Suprapubic skin (tissue), 4 donors: ENCODE results near the gene GTF2B. TPM values are rescaled to one million over a fixed set of nuclear protein-coding genes. Genes with fewer than 3 reads are reported as not detected.
"Not testable (repeated sequence)": the region's sequence is repeated elsewhere in the genome, so short reads cannot be mapped to it uniquely, and the experiment has no call there.

Source experiments
- DNase-seq, 2 donors: peaks; one replicate each; pipeline ENCODE4 v3.0.0-alpha.2; 2019; ENCODE audit warnings: low spot score in 2 of 2
- H3K27ac ChIP-seq: fragments of 200-600 bp; sonication (generic); one replicate; pipeline ENCODE4 v1.5.1; 2019
- H3K27me3 ChIP-seq: fragments of 200-600 bp; sonication (generic); one replicate; pipeline ENCODE4 v1.5.1; 2019
- H3K36me3 ChIP-seq: fragments of 200-600 bp; sonication (generic); one replicate; pipeline ENCODE4 v1.5.1; 2019
- H3K4me1 ChIP-seq: fragments of 200-600 bp; sonication (generic); one replicate; pipeline ENCODE4 v1.5.1; 2019
- H3K4me3 ChIP-seq: fragments of 200-600 bp; sonication (generic); one replicate; pipeline ENCODE4 v1.5.1; 2019; ENCODE audit warnings: mild to moderate bottlenecking
- H3K9me3 ChIP-seq: fragments of 200-600 bp; sonication (generic); one replicate; pipeline ENCODE4 v1.5.1; 2019
- CTCF ChIP-seq, 2 donors: fragments of 200-600 bp in 1 of 2; fragments of 450-650 bp in 1 of 2; sonication (generic) in 1 of 2; IDR thresholded peaks; one replicate each; pipeline ENCODE4 v1.5.1; 2016 to 2019; ENCODE audit warnings: antibody characterized with exemption in 2 of 2, mild to moderate bottlenecking in 1 of 2, moderate library complexity in 1 of 2
- EP300 ChIP-seq: sonication (generic); formaldehyde crosslinking; IDR thresholded peaks from one replicate; pipeline ENCODE4 v1.6.1; 2017; ENCODE audit warnings: antibody characterized with exemption
- POLR2A ChIP-seq, 2 donors: fragments of 450-650 bp; IDR thresholded peaks; one replicate each; pipeline ENCODE4 v1.6.1; 2017; ENCODE audit warnings: antibody characterized with exemption in 2 of 2, mild to moderate bottlenecking in 2 of 2, moderate library complexity in 2 of 2
- POLR2AphosphoS5 ChIP-seq, 3 donors: sonication (generic); formaldehyde crosslinking; IDR thresholded peaks; one replicate each; pipeline ENCODE4 v1.6.1; 2017; ENCODE audit warnings: antibody characterized with exemption in 3 of 3
- WGBS: methylation state at CpG from one replicate; pipeline ENCODE4 v1.1.5; 2018; 5-methylcytosine and 5-hydroxymethylcytosine counted together
- total RNA-seq, 4 donors: library from RNA; depleted of rRNA; stranded (reverse); fragments of >200 nt; gene quantifications; one replicate each; pipeline ENCODE4 v1.1.0, GENCODE V29; 2016

GTF2B gene, protein sequence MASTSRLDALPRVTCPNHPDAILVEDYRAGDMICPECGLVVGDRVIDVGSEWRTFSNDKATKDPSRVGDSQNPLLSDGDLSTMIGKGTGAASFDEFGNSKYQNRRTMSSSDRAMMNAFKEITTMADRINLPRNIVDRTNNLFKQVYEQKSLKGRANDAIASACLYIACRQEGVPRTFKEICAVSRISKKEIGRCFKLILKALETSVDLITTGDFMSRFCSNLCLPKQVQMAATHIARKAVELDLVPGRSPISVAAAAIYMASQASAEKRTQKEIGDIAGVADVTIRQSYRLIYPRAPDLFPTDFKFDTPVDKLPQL
- total RNA-seq = 10 to 100 TPM; 31.3 to 39.5 (median 35.5) TPM

GRCh38 chr1:88891318-88891950 is at the start of gene GTF2B:
TSS of gene GTF2B (minus strand) at chr1:88891567. CDS start at chr1:88891499, 68 bp downstream.
- TF ChIP-seq EP300 (no peak), POLR2AphosphoS5 (IDR thresholded peaks at IDR 0.05) (peak; percentile 96 to 100 (median 100)), CTCF (IDR thresholded peaks at IDR 0.05) (no peak), POLR2A (IDR thresholded peaks at IDR 0.05) (peak; percentile 93 to 98)
- peak; percentile 95 to 96 for DNase-seq
- Histone ChIP-seq H3K4me1 (peaks cover 25% of the 10 kb centered on the region), H3K27me3 (no peaks in the 10 kb centered on the region), H3K36me3 (peaks cover 9% of the 10 kb centered on the region), H3K9me3 (no peaks in the 10 kb centered on the region), H3K4me3 (peak within 1 kb of the TSS; percentile 77), H3K27ac (peak within 1 kb of the TSS; percentile 89)
- WGBS = under 1% methylated on average over 47 of the region's 47 CpGs

DNA sequence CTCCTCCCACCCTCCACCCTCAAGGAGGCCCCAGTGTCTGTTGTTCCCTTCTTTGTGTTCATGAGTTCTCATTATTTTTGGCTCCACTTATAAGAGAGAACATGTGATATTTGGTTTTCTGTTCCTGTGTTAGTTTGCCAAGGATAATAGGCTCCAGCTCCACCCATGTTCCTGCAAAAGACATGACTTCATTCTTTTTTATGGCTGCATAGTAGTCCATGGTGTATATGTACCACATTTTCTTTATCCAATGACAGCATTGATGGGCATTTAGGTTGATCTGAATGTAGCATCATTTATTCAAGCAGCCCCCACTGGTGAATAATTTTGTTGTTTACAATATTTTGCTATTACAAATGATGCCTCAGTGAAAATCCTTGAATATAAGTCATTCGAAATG is 47.2 kb upstream of the GTF2B start:
- H3K27ac ChIP-seq, H3K27me3 ChIP-seq, H3K4me3 ChIP-seq, H3K9me3 ChIP-seq, DNase-seq, H3K4me1 ChIP-seq: not testable (repeated sequence)
- peaks cover 74% of the 10 kb centered on the region for H3K36me3 ChIP-seq
- WGBS = 98% methylated on average over 1 of the region's 1 CpG

GRCh38 chr1:88936760-88937342 is 45.5 kb upstream of the GTF2B start:
- DNase-seq = no peak
- Histone ChIP-seq H3K36me3 (peaks cover 72% of the 10 kb centered on the region), H3K27ac (no peak overlapping the region), H3K27me3 (no peaks in the 10 kb centered on the region), H3K9me3 (no peaks in the 10 kb centered on the region), H3K4me1 (no peaks in the 10 kb centered on the region), H3K4me3 (no peak overlapping the region)
- TF ChIP-seq CTCF (IDR thresholded peaks at IDR 0.05) (no peak), EP300 (no peak), POLR2A (IDR thresholded peaks at IDR 0.05) (no peak), POLR2AphosphoS5 (IDR thresholded peaks at IDR 0.05) (no peak)
- WGBS = 83% methylated on average over 4 of the region's 4 CpGs

DNA sequence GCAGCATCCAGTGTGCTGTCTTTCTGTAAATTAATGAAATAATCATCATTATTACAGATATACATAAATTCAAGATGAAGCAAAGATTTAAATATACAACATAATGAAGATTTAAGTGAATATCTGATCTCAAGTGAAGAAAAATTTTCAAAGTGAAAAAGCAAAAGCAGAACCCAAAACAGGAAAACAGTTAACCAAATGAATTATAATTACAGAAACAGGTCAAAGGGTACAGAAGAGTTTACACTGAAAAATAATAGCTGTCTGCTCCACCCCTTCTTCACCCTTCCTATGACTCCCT is 44.8 kb upstream of the GTF2B start:
- Histone ChIP-seq H3K36me3 (peaks cover 66% of the 10 kb centered on the region), H3K9me3 (no peaks in the 10 kb centered on the region), H3K4me3 (no peak overlapping the region), H3K27me3 (no peaks in the 10 kb centered on the region), H3K4me1 (no peaks in the 10 kb centered on the region), H3K27ac (no peak overlapping the region)
- TF ChIP-seq EP300 (no peak), CTCF (IDR thresholded peaks at IDR 0.05) (no peak)
- DNase-seq = no peak

GRCh38 chr1:88935522-88936222 is 44.3 kb upstream of the GTF2B start:
- DNase-seq = no peak
- TF ChIP-seq CTCF (IDR thresholded peaks at IDR 0.05) (peak in 1 of 2 donors; percentile 47), POLR2AphosphoS5 (IDR thresholded peaks at IDR 0.05) (no peak)

DNA sequence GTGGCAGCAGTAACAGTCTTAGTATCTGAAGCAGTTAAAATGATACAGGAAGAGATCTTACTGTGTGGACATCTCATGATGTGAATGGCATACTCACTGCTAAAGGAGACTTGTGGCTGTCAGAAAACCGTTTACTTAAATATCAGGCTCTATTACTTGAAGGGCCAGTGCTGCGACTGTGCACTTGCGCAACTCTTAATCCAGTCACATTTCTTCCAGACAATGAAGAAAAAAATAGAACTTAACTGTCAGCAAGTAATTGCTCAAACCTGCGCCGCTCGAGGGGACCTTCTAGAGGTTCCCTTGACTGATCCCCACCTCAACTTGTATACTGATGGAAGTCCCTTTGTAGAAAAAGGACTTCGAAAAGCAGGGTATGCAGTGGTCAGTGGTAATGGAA is 38.8 kb upstream of the GTF2B start:
- WGBS = 93% methylated on average over 7 of the region's 7 CpGs
- not testable (repeated sequence) for H3K4me1 ChIP-seq, H3K9me3 ChIP-seq, H3K4me3 ChIP-seq, H3K27ac ChIP-seq, DNase-seq, H3K27me3 ChIP-seq
- H3K36me3 ChIP-seq = peaks cover 69% of the 10 kb centered on the region

More at GRCh38 chr1:88935522-88936222, 44.3 kb upstream of the GTF2B start:
- 74% methylated on average over 5 of the region's 5 CpGs for WGBS
- H3K36me3 ChIP-seq = peaks cover 64% of the 10 kb centered on the region
- no peaks in the 10 kb centered on the region for H3K27me3 ChIP-seq
- H3K9me3 ChIP-seq = no peaks in the 10 kb centered on the region
- H3K27ac ChIP-seq = no peak overlapping the region
- no peak overlapping the region for H3K4me3 ChIP-seq
- H3K4me1 ChIP-seq = no peaks in the 10 kb centered on the region
